Tibial artery (tissue), 4 donors: Measurements from ENCODE around the gene B2M.

Experiments
- DNase-seq, 2 donors: peaks; one replicate each; pipeline ENCODE4 v3.0.0-alpha.2; 2019
- H3K27ac ChIP-seq, 2 donors: fragments of 200-600 bp; sonication (generic) in 1 of 2; 1 replicate in 1 of 2; 2 replicates in 1 of 2; pipeline ENCODE4 v1.5.1; 2018 to 2019; ENCODE audit warnings: mild to moderate bottlenecking in 1 of 2
- H3K27me3 ChIP-seq, 2 donors: fragments of 200-600 bp; sonication (generic) in 1 of 2; one replicate each; pipeline versions ENCODE4 v1.5.1 to v1.6.0; 2016 to 2019
- H3K36me3 ChIP-seq, 3 donors: fragments of 200-600 bp; sonication (generic) in 2 of 3; one replicate each; pipeline ENCODE4 v1.5.1; 2016 to 2019; ENCODE audit warnings: mild to moderate bottlenecking in 2 of 3
- H3K4me1 ChIP-seq, 4 donors: fragments of 200-600 bp; sonication (generic) in 2 of 4; 1 replicate in 3 of 4; 2 replicates in 1 of 4; pipeline ENCODE4 v1.5.1; 2016 to 2019
- H3K4me3 ChIP-seq, 2 donors: fragments of 200-600 bp; sonication (generic) in 1 of 2; 1 replicate in 1 of 2; 2 replicates in 1 of 2; pipeline ENCODE4 v1.5.1; 2018 to 2019; ENCODE audit warnings: mild to moderate bottlenecking in 2 of 2
- H3K9me3 ChIP-seq, 3 donors: fragments of 200-600 bp; sonication (generic) in 1 of 3; one replicate each; pipeline ENCODE4 v1.5.1; 2016 to 2019
- intact Hi-C: fragments of 100-400 bp; cut with DNase I; formaldehyde crosslinking; loops from one replicate; pipeline ENCODE4 v1.15.0; 2023; ENCODE audit warnings: low total_unique reads
- TF ChIP-seq, protein P1 (sequence below), 2 experiments: fragments of 200-600 bp in 1 of 2; fragments of 450-650 bp in 1 of 2; IDR thresholded peaks; one replicate each; pipeline ENCODE4 v1.5.1; 2017 to 2019; ENCODE audit warnings: antibody characterized with exemption in 2 of 2, mild to moderate bottlenecking in 1 of 2, moderate library complexity in 1 of 2

The B2M gene

DNA sequence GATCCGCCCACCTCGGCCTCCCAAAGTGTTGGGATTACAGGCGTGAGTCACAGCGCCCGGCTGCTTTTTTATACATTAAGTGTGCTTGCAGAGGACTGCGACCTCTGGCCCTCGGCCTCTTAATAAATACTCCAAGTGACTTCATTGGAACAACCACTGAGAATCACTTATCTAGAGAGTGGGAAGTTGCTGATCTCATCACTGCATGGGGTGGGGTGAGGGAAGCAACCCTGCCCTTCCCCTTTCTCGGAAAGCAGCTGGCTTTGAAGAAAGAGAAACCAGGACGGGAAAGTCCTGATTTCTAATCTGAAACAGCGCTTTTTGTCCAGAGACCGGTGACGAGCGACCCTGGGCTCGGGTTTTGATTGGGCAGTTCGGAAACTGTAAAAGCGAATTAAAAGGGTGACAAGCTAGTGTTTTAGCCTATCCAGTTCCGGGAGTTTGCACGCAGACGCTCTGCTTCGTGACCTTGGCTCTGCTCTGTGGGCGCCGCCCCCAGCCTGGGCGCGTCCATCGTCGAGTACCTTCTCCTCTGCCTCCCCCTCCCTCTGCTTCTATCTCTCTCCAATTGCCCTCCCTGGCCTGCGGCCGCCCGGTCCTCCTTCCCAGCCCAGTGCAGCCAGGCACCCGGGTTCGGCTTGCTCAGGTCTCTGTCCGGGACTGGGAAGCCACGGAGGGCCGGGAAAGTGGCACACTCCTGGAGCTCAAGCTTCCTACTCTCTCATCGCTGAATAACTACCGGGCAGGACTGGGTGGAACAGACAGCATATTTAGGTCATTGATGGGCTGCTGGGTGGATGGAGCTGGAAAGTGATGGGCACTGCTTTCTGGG is 17.5 kb downstream of the B2M start:
- H3K4me1 ChIP-seq = peaks cover 0 to 37% (median 4%) of the 10 kb centered on the region in 4 donors
- H3K4me3 ChIP-seq = peak overlapping the region; percentile 82 to 86
- peak; percentile 97 to 98 for DNase-seq
- no peaks in the 10 kb centered on the region for H3K36me3 ChIP-seq
- intact Hi-C loops = loop anchor here (1.0 kb wide), 1 partner anchor 17 kb away; the partner anchor contains the start of genes B2M and PATL2
- no peaks in the 10 kb centered on the region for H3K9me3 ChIP-seq
- peak overlapping the region; percentile 93 to 95 for H3K27ac ChIP-seq
- TF ChIP-seq, protein P1, sequence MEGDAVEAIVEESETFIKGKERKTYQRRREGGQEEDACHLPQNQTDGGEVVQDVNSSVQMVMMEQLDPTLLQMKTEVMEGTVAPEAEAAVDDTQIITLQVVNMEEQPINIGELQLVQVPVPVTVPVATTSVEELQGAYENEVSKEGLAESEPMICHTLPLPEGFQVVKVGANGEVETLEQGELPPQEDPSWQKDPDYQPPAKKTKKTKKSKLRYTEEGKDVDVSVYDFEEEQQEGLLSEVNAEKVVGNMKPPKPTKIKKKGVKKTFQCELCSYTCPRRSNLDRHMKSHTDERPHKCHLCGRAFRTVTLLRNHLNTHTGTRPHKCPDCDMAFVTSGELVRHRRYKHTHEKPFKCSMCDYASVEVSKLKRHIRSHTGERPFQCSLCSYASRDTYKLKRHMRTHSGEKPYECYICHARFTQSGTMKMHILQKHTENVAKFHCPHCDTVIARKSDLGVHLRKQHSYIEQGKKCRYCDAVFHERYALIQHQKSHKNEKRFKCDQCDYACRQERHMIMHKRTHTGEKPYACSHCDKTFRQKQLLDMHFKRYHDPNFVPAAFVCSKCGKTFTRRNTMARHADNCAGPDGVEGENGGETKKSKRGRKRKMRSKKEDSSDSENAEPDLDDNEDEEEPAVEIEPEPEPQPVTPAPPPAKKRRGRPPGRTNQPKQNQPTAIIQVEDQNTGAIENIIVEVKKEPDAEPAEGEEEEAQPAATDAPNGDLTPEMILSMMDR (IDR thresholded peaks at IDR 0.05) = no peak
- no peaks in the 10 kb centered on the region for H3K27me3 ChIP-seq

DNA sequence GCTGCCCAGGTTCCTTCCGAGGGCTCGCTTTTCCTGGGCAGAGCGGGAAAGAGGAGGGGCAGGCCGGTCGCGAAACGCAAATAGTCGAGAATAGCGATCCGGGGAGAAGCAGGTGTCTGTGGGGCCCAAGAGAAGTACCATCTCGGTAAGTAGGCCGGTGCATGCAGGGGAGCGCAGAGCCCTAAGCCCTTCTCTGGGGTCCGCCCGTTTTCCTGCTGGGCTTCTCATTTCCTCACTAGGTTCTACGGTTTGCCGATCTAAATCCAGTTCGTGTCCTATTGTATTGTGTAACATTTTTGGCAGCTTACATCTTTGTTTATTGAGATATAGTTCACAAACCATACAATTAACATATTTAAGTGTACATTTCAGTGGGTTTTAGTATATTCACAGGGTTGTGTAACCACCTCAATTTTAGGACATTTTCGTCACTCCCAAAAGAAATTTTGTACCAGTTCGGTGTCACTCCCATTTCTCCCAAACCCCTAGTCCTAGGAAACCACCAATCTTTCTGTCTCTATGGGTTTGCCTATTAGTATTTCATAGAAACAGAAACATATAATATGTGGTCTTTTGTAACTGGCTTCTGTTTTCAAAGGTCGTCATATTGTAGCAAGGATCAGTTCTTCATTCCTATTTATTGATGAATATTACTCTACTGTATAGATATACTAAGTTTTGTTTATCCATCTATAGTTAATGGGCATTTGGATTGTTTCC is 18.3 kb downstream of the B2M start:
- Histone ChIP-seq H3K36me3 (no peaks in the 10 kb centered on the region), H3K4me3 (peak overlapping the region; percentile 82 to 86), H3K9me3 (no peaks in the 10 kb centered on the region), H3K27ac (peak overlapping the region; percentile 93 to 95), H3K27me3 (no peaks in the 10 kb centered on the region), H3K4me1 (peaks cover 0 to 37% (median 5%) of the 10 kb centered on the region in 4 donors)
- TF ChIP-seq, protein P1 (IDR thresholded peaks at IDR 0.05) = no peak
- no peak for DNase-seq
- intact Hi-C loops = no loop called here

DNA sequence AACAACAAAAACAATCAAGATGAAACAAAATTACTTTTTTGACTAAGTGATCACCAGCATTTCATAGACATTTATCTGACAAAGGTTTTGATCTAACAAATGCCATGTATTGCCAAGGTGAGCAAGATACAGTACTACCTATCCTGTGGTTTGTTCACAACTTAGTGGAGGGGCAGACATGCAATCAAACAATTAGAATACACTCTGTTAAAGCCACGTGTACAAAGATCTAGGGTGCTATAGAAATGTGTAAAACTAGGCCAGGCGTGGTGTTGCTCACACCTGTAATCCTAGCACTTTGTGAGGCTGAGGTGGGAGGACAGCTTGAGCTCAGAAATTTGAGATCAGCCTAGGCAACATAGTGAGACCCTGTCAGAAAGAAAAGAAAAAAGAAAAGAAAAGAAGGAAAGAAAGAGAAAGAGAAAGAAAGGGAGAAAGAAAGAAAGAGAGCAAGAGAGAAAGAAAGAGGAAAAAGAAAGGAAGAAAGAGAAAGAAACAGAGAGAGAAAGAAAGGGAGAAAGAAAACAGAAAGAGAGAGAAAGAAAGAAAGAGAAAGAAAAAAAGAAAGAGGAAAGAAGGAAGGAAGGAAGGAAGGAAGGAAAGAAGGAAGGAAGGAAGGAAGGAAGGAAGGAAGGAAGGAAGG is 23.6 kb downstream of the B2M start:
- Histone ChIP-seq H3K27ac (peak overlapping the region; percentile 66 to 71), H3K4me3 (no peak overlapping the region), H3K9me3 (no peaks in the 10 kb centered on the region), H3K27me3 (no peaks in the 10 kb centered on the region), H3K36me3 (no peaks in the 10 kb centered on the region), H3K4me1 (peaks cover 0 to 24% (median 8%) of the 10 kb centered on the region in 4 donors)
- intact Hi-C loops = loop anchor here (5.0 kb wide), 1 partner anchor 73 kb away; the partner anchor contains the start of gene SPG11
- TF ChIP-seq, protein P1 (IDR thresholded peaks at IDR 0.05) = no peak
- DNase-seq = no peak

DNA sequence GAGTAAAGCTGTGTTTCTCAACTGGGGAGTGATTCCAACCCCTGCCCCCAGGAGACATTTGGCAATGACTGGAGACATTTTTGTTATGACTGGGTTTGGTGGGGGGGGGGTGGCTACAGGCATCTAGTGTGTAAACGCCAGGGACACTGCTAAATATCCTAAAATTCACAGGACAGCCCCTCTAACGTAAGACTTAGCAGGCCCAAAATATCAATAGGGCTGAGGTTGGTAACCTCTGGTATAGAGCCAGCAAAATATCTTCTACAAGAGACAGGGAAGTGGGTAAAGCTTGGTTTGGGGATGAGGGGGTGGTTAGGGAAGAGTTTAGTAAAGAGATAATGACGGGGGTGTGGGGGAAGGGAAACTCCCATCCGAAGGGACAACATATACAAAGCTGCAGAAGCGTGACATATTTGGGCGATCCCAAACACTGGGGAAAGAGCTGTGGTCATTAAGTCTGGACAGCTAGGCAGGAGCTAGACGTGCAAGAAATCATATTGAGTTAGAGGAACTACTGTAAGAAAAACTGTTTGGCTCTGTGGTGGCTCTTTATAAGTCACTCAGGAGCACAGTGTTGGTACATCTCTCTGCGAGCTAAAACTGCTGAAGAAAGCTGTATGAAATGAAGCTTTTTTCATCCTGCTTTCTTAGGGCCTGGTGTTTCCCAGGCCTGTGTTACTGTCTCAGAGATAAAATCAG is 24.3 kb downstream of the B2M start:
- Histone ChIP-seq H3K4me1 (peaks cover 0 to 17% (median 6%) of the 10 kb centered on the region in 4 donors), H3K36me3 (no peaks in the 10 kb centered on the region), H3K9me3 (no peaks in the 10 kb centered on the region), H3K27me3 (no peaks in the 10 kb centered on the region), H3K4me3 (no peak overlapping the region), H3K27ac (peak overlapping the region; percentile 66 to 71)
- intact Hi-C loops = loop anchor here (5.0 kb wide), 1 partner anchor 73 kb away; the partner anchor contains the start of gene SPG11
- TF ChIP-seq, protein P1 (IDR thresholded peaks at IDR 0.05) = peak; percentile 17 to 33
- peak; percentile 74 to 82 for DNase-seq
